K562 (cell line): ENCODE data around the gene ASPHD1. TPM values are rescaled to one million over a fixed set of nuclear protein-coding genes. Genes with fewer than 3 reads are reported as not detected.
A peak's percentile ranks its signal among the peaks of the same experiment; 100 is the strongest.

Experiments used
- ATF7 ChIP-seq: fragments of 450-650 bp; IDR thresholded peaks from 2 replicates; pipeline ENCODE4 v1.7.1; 2014; ENCODE audit warnings: mild to moderate bottlenecking, moderate library complexity
- BRD9 ChIP-seq: fragments of 450-650 bp; IDR thresholded peaks from 2 replicates; pipeline ENCODE4 v1.6.1; 2018; ENCODE audit warnings: low read depth; ENCODE audit not compliant: partially characterized antibody
- CC2D1A ChIP-seq: fragments of 450-650 bp; IDR thresholded peaks from 2 replicates; pipeline ENCODE4 v1.6.1; 2017; ENCODE audit warnings: mild to moderate bottlenecking
- CREM ChIP-seq: IDR thresholded peaks from 2 replicates; pipeline ENCODE4 v1.6.1; 2014; ENCODE audit warnings: antibody characterized with exemption, low read depth
- FUS ChIP-seq: fragments of 200-400 bp; formaldehyde crosslinking; optimal IDR thresholded peaks from 2 replicates; pipeline ENCODE3; 2017; ENCODE audit warnings: low read depth, low read length
- GATA2 ChIP-seq: sonication (generic); formaldehyde crosslinking; IDR thresholded peaks from 2 replicates; pipeline ENCODE4 v1.4.0; 2020; ENCODE audit warnings: mild to moderate bottlenecking, missing genetic modification reagents
- HMG20A ChIP-seq: fragments of 450-650 bp; formaldehyde crosslinking; conservative IDR thresholded peaks from 2 replicates; pipeline ENCODE4 v1.4.0; 2020; ENCODE audit warnings: mild to moderate bottlenecking, mixed read lengths
- NCOA2 ChIP-seq, 2 experiments: fragments of 450-650 bp; IDR thresholded peaks; 2 replicates each; pipeline ENCODE4 v1.6.1; 2018; ENCODE audit warnings: mild to moderate bottlenecking in 2 of 2, moderate library complexity in 1 of 2; ENCODE audit not compliant: partially characterized antibody in 2 of 2
- PHTF2 ChIP-seq: fragments of 250-450 bp; sonication (Bioruptor Pico); IDR thresholded peaks from 2 replicates; pipeline ENCODE4 v1.5.0; 2021; ENCODE audit warnings: mild to moderate bottlenecking
- RBM22 ChIP-seq: fragments of 200-400 bp; formaldehyde crosslinking; IDR thresholded peaks from 2 replicates; pipeline ENCODE4 v1.6.1; 2018; ENCODE audit warnings: low read length, low read depth; ENCODE audit not compliant: poor library complexity, severe bottlenecking
- RBM39 ChIP-seq: fragments of 200-400 bp; formaldehyde crosslinking; optimal IDR thresholded peaks from 2 replicates; pipeline ENCODE3; 2018; ENCODE audit warnings: low read depth, low read length
- SUPT5H ChIP-seq: fragments of 450-650 bp; IDR thresholded peaks from 2 replicates; pipeline ENCODE4 v1.6.1; 2016
- TBP ChIP-seq: optimal IDR thresholded peaks from 2 replicates; pipeline ENCODE3; 2011; ENCODE audit warnings: low read depth, low read length, improper control_type of control experiment
- TCF7 ChIP-seq: sonication (generic); IDR thresholded peaks from 2 replicates; pipeline ENCODE4 v1.6.1; 2016; ENCODE audit warnings: antibody characterized with exemption, borderline replicate concordance
- ZNF121 ChIP-seq: sonication (generic); formaldehyde crosslinking; conservative IDR thresholded peaks from 2 replicates; pipeline ENCODE4 v1.8.0; 2022; ENCODE audit warnings: missing genetic modification reagents
- polyA plus RNA-seq, 8 experiments: library from polyadenylated mRNA; depleted of rRNA in 4 of 8; stranded (reverse) in 5 of 8; unstranded in 3 of 8; fragments of >200 nt; fragmentation: Nextera tagmentation in 2 of 8; fragmentation: Illumina TruSeq in 1 of 8; extraction: Ambion mirVana in 2 of 8; extraction: Trizol in 1 of 8; gene quantifications; 2 replicates each; pipeline versions ENCODE4 v1.2.1 to v1.2.3, GENCODE V29; 2011 to 2014; ENCODE audit warnings: inconsistent platforms in 1 of 8, missing spikeins in 1 of 8
- total RNA-seq, 7 experiments: library from RNA; depleted of rRNA in 6 of 7; stranded (reverse); fragments of >200 nt in 6 of 7; fragmentation: Illumina TruSeq in 2 of 7; extraction: Trizol in 2 of 7; gene quantifications; 2 replicates each; pipeline versions ENCODE4 v1.2.1 to v1.2.3, GENCODE V29; 2011 to 2021; ENCODE audit warnings: low replicate concordance in 1 of 7
- TF ChIP-seq, protein P1 (sequence below): sonication (generic); formaldehyde crosslinking; IDR thresholded peaks from 2 replicates; pipeline ENCODE4 v1.8.1; 2023; ENCODE audit warnings: mild to moderate bottlenecking, missing genetic modification reagents
- TF ChIP-seq, protein P2 (sequence below): IDR thresholded peaks from 3 replicates; pipeline ENCODE4 v1.6.1; 2011; ENCODE audit warnings: borderline replicate concordance, mild to moderate bottlenecking, moderate library complexity; ENCODE audit not compliant: insufficient read length; ENCODE audit errors: extremely low read depth
- TF ChIP-seq, protein P3 (sequence below): fragments of 450-650 bp; IDR thresholded peaks from 2 replicates; pipeline ENCODE4 v1.6.1; 2017; ENCODE audit warnings: antibody characterized with exemption
- TF ChIP-seq, protein P4 (sequence below): sonication (generic); formaldehyde crosslinking; IDR thresholded peaks from 2 replicates; pipeline ENCODE4 v1.8.0; 2022; ENCODE audit warnings: mild to moderate bottlenecking, missing genetic modification reagents
- TF ChIP-seq, protein P5 (sequence below): fragments of 450-650 bp; IDR thresholded peaks from 2 replicates; pipeline ENCODE4 v1.6.1; 2017; ENCODE audit warnings: mild to moderate bottlenecking, moderate library complexity

ASPHD1 gene
- total and polyA plus RNA-seq, 9 of the 15 experiments (the other 6 are each of a cell fraction or from before 2014, with no cell fraction given) = 0.03 to 0.70 (median 0.24) TPM; not detected in 5

DNA sequence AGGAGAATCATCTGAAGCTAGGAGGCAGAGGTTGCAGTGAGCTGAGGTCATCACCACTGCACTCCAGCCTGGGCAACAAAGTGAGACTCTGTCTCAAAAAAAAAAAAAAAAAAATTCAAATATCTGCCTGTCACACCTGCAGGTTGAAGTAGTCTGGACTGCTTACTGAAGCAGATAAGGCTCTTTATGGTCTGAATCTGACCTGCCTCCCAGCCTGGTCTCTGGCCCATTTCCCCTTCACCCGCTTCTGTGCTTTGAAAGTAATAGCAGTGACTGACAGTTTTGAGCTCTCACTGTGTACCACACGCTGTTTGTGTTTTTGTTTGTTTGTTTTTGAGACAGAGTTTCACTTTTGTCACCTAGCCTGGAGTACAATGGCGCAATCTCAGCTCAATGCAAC is 6.7 kb upstream of the ASPHD1 start (continued):
- no peak for TF ChIP-seq HMG20A (CRISPR knock-in tag)
- TF ChIP-seq CC2D1A = peak; percentile 42; the same call in 1 of the 2 replicates
- TF ChIP-seq, protein P1, sequence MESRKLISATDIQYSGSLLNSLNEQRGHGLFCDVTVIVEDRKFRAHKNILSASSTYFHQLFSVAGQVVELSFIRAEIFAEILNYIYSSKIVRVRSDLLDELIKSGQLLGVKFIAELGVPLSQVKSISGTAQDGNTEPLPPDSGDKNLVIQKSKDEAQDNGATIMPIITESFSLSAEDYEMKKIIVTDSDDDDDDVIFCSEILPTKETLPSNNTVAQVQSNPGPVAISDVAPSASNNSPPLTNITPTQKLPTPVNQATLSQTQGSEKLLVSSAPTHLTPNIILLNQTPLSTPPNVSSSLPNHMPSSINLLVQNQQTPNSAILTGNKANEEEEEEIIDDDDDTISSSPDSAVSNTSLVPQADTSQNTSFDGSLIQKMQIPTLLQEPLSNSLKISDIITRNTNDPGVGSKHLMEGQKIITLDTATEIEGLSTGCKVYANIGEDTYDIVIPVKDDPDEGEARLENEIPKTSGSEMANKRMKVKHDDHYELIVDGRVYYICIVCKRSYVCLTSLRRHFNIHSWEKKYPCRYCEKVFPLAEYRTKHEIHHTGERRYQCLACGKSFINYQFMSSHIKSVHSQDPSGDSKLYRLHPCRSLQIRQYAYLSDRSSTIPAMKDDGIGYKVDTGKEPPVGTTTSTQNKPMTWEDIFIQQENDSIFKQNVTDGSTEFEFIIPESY (CRISPR knock-in tag) = no peak
- TF ChIP-seq, protein P2, sequence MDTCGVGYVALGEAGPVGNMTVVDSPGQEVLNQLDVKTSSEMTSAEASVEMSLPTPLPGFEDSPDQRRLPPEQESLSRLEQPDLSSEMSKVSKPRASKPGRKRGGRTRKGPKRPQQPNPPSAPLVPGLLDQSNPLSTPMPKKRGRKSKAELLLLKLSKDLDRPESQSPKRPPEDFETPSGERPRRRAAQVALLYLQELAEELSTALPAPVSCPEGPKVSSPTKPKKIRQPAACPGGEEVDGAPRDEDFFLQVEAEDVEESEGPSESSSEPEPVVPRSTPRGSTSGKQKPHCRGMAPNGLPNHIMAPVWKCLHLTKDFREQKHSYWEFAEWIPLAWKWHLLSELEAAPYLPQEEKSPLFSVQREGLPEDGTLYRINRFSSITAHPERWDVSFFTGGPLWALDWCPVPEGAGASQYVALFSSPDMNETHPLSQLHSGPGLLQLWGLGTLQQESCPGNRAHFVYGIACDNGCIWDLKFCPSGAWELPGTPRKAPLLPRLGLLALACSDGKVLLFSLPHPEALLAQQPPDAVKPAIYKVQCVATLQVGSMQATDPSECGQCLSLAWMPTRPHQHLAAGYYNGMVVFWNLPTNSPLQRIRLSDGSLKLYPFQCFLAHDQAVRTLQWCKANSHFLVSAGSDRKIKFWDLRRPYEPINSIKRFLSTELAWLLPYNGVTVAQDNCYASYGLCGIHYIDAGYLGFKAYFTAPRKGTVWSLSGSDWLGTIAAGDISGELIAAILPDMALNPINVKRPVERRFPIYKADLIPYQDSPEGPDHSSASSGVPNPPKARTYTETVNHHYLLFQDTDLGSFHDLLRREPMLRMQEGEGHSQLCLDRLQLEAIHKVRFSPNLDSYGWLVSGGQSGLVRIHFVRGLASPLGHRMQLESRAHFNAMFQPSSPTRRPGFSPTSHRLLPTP = no peak
- TF ChIP-seq, protein P3, sequence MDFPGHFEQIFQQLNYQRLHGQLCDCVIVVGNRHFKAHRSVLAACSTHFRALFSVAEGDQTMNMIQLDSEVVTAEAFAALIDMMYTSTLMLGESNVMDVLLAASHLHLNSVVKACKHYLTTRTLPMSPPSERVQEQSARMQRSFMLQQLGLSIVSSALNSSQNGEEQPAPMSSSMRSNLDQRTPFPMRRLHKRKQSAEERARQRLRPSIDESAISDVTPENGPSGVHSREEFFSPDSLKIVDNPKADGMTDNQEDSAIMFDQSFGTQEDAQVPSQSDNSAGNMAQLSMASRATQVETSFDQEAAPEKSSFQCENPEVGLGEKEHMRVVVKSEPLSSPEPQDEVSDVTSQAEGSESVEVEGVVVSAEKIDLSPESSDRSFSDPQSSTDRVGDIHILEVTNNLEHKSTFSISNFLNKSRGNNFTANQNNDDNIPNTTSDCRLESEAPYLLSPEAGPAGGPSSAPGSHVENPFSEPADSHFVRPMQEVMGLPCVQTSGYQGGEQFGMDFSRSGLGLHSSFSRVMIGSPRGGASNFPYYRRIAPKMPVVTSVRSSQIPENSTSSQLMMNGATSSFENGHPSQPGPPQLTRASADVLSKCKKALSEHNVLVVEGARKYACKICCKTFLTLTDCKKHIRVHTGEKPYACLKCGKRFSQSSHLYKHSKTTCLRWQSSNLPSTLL = no peak
- TF ChIP-seq TCF7 = no peak
- TF ChIP-seq ZNF121 (CRISPR knock-in tag) = peak; percentile 38; the same call in 1 of the 2 replicates
- TF ChIP-seq FUS = no peak
- no peak for TF ChIP-seq SUPT5H
- no peak for TF ChIP-seq RBM39
- TF ChIP-seq ATF7 = peak; percentile 47; the same call in 1 of the 2 replicates
- TF ChIP-seq TBP = no peak
- TF ChIP-seq BRD9 = no peak
- 0 out of 2 replicates have a peak, but pooled peaks have one; percentile 14 for TF ChIP-seq CREM
- TF ChIP-seq, protein P4, sequence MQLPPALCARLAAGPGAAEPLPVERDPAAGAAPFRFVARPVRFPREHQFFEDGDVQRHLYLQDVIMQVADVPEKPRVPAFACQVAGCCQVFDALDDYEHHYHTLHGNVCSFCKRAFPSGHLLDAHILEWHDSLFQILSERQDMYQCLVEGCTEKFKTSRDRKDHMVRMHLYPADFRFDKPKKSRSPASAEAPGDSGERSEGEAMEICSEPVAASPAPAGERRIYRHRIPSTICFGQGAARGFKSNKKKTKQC (CRISPR knock-in tag) = no peak
- no peak for TF ChIP-seq NCOA2 (IDR thresholded peaks at IDR 0.05; ENCODE audit: partially characterized antibody in 2 of 2)
- peak; percentile 53; the same call in 1 of the 2 replicates for TF ChIP-seq GATA2 (CRISPR knock-in tag)
- TF ChIP-seq PHTF2 (CRISPR knock-in tag) = no peak
- no peak for TF ChIP-seq RBM22
- TF ChIP-seq, protein P5, sequence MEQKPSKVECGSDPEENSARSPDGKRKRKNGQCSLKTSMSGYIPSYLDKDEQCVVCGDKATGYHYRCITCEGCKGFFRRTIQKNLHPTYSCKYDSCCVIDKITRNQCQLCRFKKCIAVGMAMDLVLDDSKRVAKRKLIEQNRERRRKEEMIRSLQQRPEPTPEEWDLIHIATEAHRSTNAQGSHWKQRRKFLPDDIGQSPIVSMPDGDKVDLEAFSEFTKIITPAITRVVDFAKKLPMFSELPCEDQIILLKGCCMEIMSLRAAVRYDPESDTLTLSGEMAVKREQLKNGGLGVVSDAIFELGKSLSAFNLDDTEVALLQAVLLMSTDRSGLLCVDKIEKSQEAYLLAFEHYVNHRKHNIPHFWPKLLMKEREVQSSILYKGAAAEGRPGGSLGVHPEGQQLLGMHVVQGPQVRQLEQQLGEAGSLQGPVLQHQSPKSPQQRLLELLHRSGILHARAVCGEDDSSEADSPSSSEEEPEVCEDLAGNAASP = no peak
